Measurements from ENCODE around the gene KRT3. TPM values are rescaled to one million over a fixed set of nuclear protein-coding genes. Genes with fewer than 3 reads are reported as not detected.

KRT3 gene
- total and polyA plus RNA-seq, 9 of the 15 experiments (the other 6 are each of a cell fraction or from before 2014, with no cell fraction given), result not detected

- ChIA-PET CTCF (ENCODE audit: low intra/inter-chr PET ratio) (no interaction called here), POLR2A (interaction anchor here (0.6 to 1.0 kb wide), 3 partner anchors 9 to 550 kb away, joined by 3 to 5 read pairs (median 3); no protein-coding TSS in a partner anchor)
- 7% methylated on average over 10 of the region's 11 CpGs for WGBS (ENCODE audit: insufficient coverage, low coverage, missing lambda C conversion rate)
Observed at GRCh38 chr12:52844386-52844785, 48.5 kb upstream of the KRT3 start.

More at GRCh38 chr12:52844386-52844785, 48.5 kb upstream of the KRT3 start:
- no peak for ATAC-seq
- Histone ChIP-seq H3K9ac (ENCODE audit: insufficient read depth in 1 of 2, low read depth in 2 of 2, low read length in 2 of 2) (no peak overlapping the region), H2AFZ (ENCODE audit: low read depth, low read length) (no peak overlapping the region), H3K27ac (ENCODE audit: extremely low read depth, low read depth, low read length) (no peak overlapping the region), H3K79me2 (ENCODE audit: control insufficient read depth, insufficient read depth, low read length) (no peaks in the 10 kb centered on the region), H3K4me3 (no peak overlapping the region), H3K9me3 (replicated peaks; ENCODE audit: control insufficient read depth, insufficient read depth, low read depth, low read length) (no peaks in the 10 kb centered on the region), H3K9me1 (ENCODE audit: control insufficient read depth, insufficient read depth, low read length) (no peaks in the 10 kb centered on the region), H3K4me1 (replicated peaks in 1 of 2; ENCODE audit: control insufficient read depth in 2 of 2, insufficient read depth in 2 of 2, low read length in 2 of 2) (no peaks in the 10 kb centered on the region), H3K36me3 (ENCODE audit: control insufficient read depth, insufficient read depth, low read length) (no peaks in the 10 kb centered on the region), H4K20me1 (replicated peaks; ENCODE audit: control insufficient read depth, insufficient read depth, low read length) (peaks cover 6% of the 10 kb centered on the region; the same call in 1 of the 2 replicates), H3K4me2 (ENCODE audit: insufficient read depth, low read length) (no peak overlapping the region), H3K27me3 (ENCODE audit: control insufficient read depth in 2 of 2, insufficient read depth in 2 of 2, low read length in 2 of 2) (peaks cover 20 to 58% of the 10 kb centered on the region in 2 experiments; a peak in 4 of 5 replicates)
- intact Hi-C loops (cut with micrococcal nuclease), result no loop called here
- in situ Hi-C loops (cut with MboI), result no loop called here
- TF ChIP-seq ZNF766 (CRISPR knock-in tag; conservative IDR thresholded peaks at IDR 0.05), result no peak
- TF ChIP-seq CLOCK (CRISPR knock-in tag; IDR thresholded peaks at IDR 0.05; ENCODE audit: borderline replicate concordance), result no peak
- TF ChIP-seq CBFA2T2 (conservative IDR thresholded peaks at IDR 0.05), result no peak
- no peak for TF ChIP-seq EWSR1 (IDR thresholded peaks at IDR 0.05; ENCODE audit: borderline replicate concordance, low read depth, partially characterized antibody)
- TF ChIP-seq MBD2 (IDR thresholded peaks at IDR 0.05; ENCODE audit: borderline replicate concordance, low read depth), result no peak
- no peak for TF ChIP-seq PRMT5 (CRISPR knock-in tag; IDR thresholded peaks at IDR 0.05)
- no peak for TF ChIP-seq SREBF2 (CRISPR knock-in tag; IDR thresholded peaks at IDR 0.05)
- no peak for TF ChIP-seq NFXL1 (CRISPR knock-in tag; IDR thresholded peaks at IDR 0.05)
- no peak for TF ChIP-seq IRF1 (CRISPR knock-in tag; IDR thresholded peaks at IDR 0.05; ENCODE audit: borderline replicate concordance)
- TF ChIP-seq KDM1A (IDR thresholded peaks at IDR 0.05), result no peak
- no peak for TF ChIP-seq DLX4 (CRISPR knock-in tag; IDR thresholded peaks at IDR 0.05)
- TF ChIP-seq THRA (IDR thresholded peaks at IDR 0.05), result no peak
- TF ChIP-seq LEF1 (IDR thresholded peaks at IDR 0.05), result no peak
- no peak for TF ChIP-seq PRDM10 (IDR thresholded peaks at IDR 0.05; ENCODE audit: partially characterized antibody)
- no peak for DNase-seq (ENCODE audit: extremely low read depth in 1 of 4, low spot score in 3 of 4)
- no TSS peak for BruUV-seq (replicated peaks)
- no peak for FAIRE-seq
